Measurements from ENCODE around the gene ESRRB.

ESRRB gene

GRCh38 chr14:76348898-76349297 is 27.0 kb upstream of the ESRRB start:
- TF ChIP-seq PATZ1 (CRISPR knock-in tag; IDR thresholded peaks at IDR 0.05; ENCODE audit: borderline replicate concordance) (peak; percentile 98), GLIS3 (CRISPR knock-in tag; IDR thresholded peaks at IDR 0.05) (no peak)
- peak; percentile 81 for ATAC-seq

- TF ChIP-seq ISL1 (CRISPR knock-in tag; IDR thresholded peaks at IDR 0.05) = no peak
- TF ChIP-seq PPARA (CRISPR knock-in tag; IDR thresholded peaks at IDR 0.05; ENCODE audit: borderline replicate concordance) = no peak
- TF ChIP-seq ZNF565 (CRISPR knock-in tag; conservative IDR thresholded peaks at IDR 0.05; ENCODE audit: low read depth) = no peak
- TF ChIP-seq ZNF70 (CRISPR knock-in tag; IDR thresholded peaks at IDR 0.05) = no peak
- TF ChIP-seq CSRNP3 (CRISPR knock-in tag; IDR thresholded peaks at IDR 0.05) = no peak
- no peak for TF ChIP-seq ESRRG (CRISPR knock-in tag; IDR thresholded peaks at IDR 0.05)
- TF ChIP-seq POU6F1 (CRISPR knock-in tag; IDR thresholded peaks at IDR 0.05; ENCODE audit: borderline replicate concordance, low read depth) = no peak
Observed at GRCh38 chr14:76349993-76350392, 25.9 kb upstream of the ESRRB start.

GRCh38 chr14:76350671-76351070 is 25.3 kb upstream of the ESRRB start:
- no peak for ATAC-seq
- TF ChIP-seq ZNF8 (CRISPR knock-in tag; IDR thresholded peaks at IDR 0.05) (no peak), POU6F1 (CRISPR knock-in tag; IDR thresholded peaks at IDR 0.05; ENCODE audit: borderline replicate concordance, low read depth) (no peak), CREB5 (CRISPR knock-in tag; IDR thresholded peaks at IDR 0.05; ENCODE audit: low read depth) (no peak), TSHZ2 (CRISPR knock-in tag; IDR thresholded peaks at IDR 0.05) (no peak), BACH2 (CRISPR knock-in tag; IDR thresholded peaks at IDR 0.05; ENCODE audit: borderline replicate concordance) (no peak), OSR1 (CRISPR knock-in tag; IDR thresholded peaks at IDR 0.05) (no peak), TOX (CRISPR knock-in tag; IDR thresholded peaks at IDR 0.05; ENCODE audit: borderline replicate concordance) (no peak), PATZ1 (CRISPR knock-in tag; IDR thresholded peaks at IDR 0.05; ENCODE audit: borderline replicate concordance) (no peak), ZFP30 (CRISPR knock-in tag; IDR thresholded peaks at IDR 0.05) (no peak), ZC3H10 (CRISPR knock-in tag; IDR thresholded peaks at IDR 0.05) (no peak)

More at GRCh38 chr14:76349993-76350392, 25.9 kb upstream of the ESRRB start:
- ATAC-seq = no peak
